ENCODE results near the gene PIGZ. TPM values are rescaled to one million over a fixed set of nuclear protein-coding genes. Genes with fewer than 3 reads are reported as not detected.

Gene PIGZ
- total and polyA plus RNA-seq, 4 donors: 0.99 to 2.4 (median 1.6) TPM

GRCh38 chr3:196916221-196916620 lies 52.4 kb downstream of the PIGZ start:
- 97% methylated on average over 1 of the region's 1 CpG for WGBS
- DNase-seq (ENCODE audit: low spot score): no peak
- TF ChIP-seq HNF4A (conservative IDR thresholded peaks at IDR 0.05) (no peak), TAF1 (conservative IDR thresholded peaks at IDR 0.05) (no peak), ZBTB33 (IDR thresholded peaks at IDR 0.05) (no peak), EGR1 (IDR thresholded peaks at IDR 0.05; ENCODE audit: low read depth in 2 of 2) (no peak), NR2F2 (IDR thresholded peaks at IDR 0.05) (no peak), HNF4G (IDR thresholded peaks at IDR 0.05) (no peak), RAD21 (IDR thresholded peaks at IDR 0.05) (no peak), JUND (IDR thresholded peaks at IDR 0.05) (no peak), FOXA2 (IDR thresholded peaks at IDR 0.05) (no peak), FOXA1 (IDR thresholded peaks at IDR 0.05) (no peak), REST (IDR thresholded peaks at IDR 0.05) (no peak)
- Histone ChIP-seq H3K9ac (ENCODE audit: low read depth in 1 of 2, low read length in 2 of 2) (no peak overlapping the region), H3K27ac (ENCODE audit: low read depth in 1 of 2, low read length in 2 of 2) (no peak overlapping the region), H3K4me1 (ENCODE audit: control insufficient read depth in 4 of 4, insufficient read depth in 4 of 4, low read length in 3 of 4) (peaks cover 2 to 6% (median 3%) of the 10 kb centered on the region in 4 donors), H3K36me3 (ENCODE audit: control insufficient read depth in 4 of 4, insufficient read depth in 3 of 4, low read depth in 1 of 4, low read length in 3 of 4) (peaks cover 4 to 12% (median 7%) of the 10 kb centered on the region in 4 donors), H3K9me3 (ENCODE audit: control insufficient read depth in 4 of 4, low read length in 3 of 4) (no peaks in the 10 kb centered on the region), H3K27me3 (ENCODE audit: control insufficient read depth in 4 of 4, insufficient read depth in 4 of 4, low read length in 3 of 4) (no peaks in the 10 kb centered on the region), H3K4me3 (ENCODE audit: low read depth in 1 of 3, low read length in 3 of 3) (no peak overlapping the region)

DNA sequence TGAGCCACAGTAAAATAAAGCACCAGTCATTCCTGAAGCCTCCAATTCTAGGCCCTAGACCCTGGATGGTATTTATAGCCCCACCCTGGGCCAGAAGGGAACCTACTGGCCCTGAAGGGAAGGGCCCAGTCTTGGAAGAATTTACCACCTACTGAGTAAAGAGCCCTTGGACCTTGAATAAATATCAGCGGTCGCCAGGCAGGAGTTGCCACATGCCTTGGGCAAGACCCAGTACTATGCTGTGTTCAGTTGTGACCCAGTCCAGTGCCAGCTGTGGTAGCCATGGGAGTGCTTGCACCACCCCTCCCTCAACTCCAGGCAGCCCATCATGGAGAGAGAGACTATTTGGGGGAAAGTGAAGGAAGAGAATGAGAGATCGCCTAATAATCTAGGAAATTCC lies 53.3 kb downstream of the PIGZ start:
- peaks cover 0 to 4% (median 1%) of the 10 kb centered on the region in 4 donors for H3K4me1 ChIP-seq (ENCODE audit: control insufficient read depth in 4 of 4, insufficient read depth in 4 of 4, low read length in 3 of 4)
- 97% methylated on average over 3 of the region's 3 CpGs for WGBS
- no peak for TF ChIP-seq EGR1 (IDR thresholded peaks at IDR 0.05; ENCODE audit: low read depth in 2 of 2)
- no peak for TF ChIP-seq FOXA2 (IDR thresholded peaks at IDR 0.05)
- TF ChIP-seq HNF4A (conservative IDR thresholded peaks at IDR 0.05): no peak
- TF ChIP-seq JUND (IDR thresholded peaks at IDR 0.05): no peak
- TF ChIP-seq CTCF (IDR thresholded peaks at IDR 0.05; ENCODE audit: low read depth, low read length, missing input control): no peak
- no peak for TF ChIP-seq REST (IDR thresholded peaks at IDR 0.05)
- TF ChIP-seq TAF1 (conservative IDR thresholded peaks at IDR 0.05): no peak
- TF ChIP-seq ZBTB33 (IDR thresholded peaks at IDR 0.05): no peak
- no peak for TF ChIP-seq HNF4G (IDR thresholded peaks at IDR 0.05)
- TF ChIP-seq SP1 (IDR thresholded peaks at IDR 0.05): no peak
- TF ChIP-seq, protein P1, sequence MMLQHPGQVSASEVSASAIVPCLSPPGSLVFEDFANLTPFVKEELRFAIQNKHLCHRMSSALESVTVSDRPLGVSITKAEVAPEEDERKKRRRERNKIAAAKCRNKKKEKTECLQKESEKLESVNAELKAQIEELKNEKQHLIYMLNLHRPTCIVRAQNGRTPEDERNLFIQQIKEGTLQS (IDR thresholded peaks at IDR 0.05): no peak
- TF ChIP-seq NR2F2 (IDR thresholded peaks at IDR 0.05): no peak
- no peak for TF ChIP-seq RAD21 (IDR thresholded peaks at IDR 0.05)
- TF ChIP-seq FOXA1 (IDR thresholded peaks at IDR 0.05): no peak
- no peak for TF ChIP-seq GABPA (IDR thresholded peaks at IDR 0.05 in 1 of 2, conservative IDR thresholded peaks at IDR 0.05 in 1 of 2)
- no peak for TF ChIP-seq RXRA (IDR thresholded peaks at IDR 0.05)
- no peak for TF ChIP-seq YY1 (IDR thresholded peaks at IDR 0.05)
- TF ChIP-seq MAX (IDR thresholded peaks at IDR 0.05): no peak
- DNase-seq (ENCODE audit: low spot score): no peak
- H3K36me3 ChIP-seq (ENCODE audit: control insufficient read depth in 4 of 4, insufficient read depth in 3 of 4, low read depth in 1 of 4, low read length in 3 of 4): peaks cover 4 to 12% (median 7%) of the 10 kb centered on the region in 4 donors
- H3K27ac ChIP-seq (ENCODE audit: low read depth in 1 of 2, low read length in 2 of 2): no peak overlapping the region
- no peaks in the 10 kb centered on the region for H3K27me3 ChIP-seq (ENCODE audit: control insufficient read depth in 4 of 4, insufficient read depth in 4 of 4, low read length in 3 of 4)
- no peak overlapping the region for H3K9ac ChIP-seq (ENCODE audit: low read depth in 1 of 2, low read length in 2 of 2)
- no peak overlapping the region for H3K4me3 ChIP-seq (ENCODE audit: low read depth in 1 of 3, low read length in 3 of 3)
- no peaks in the 10 kb centered on the region for H3K9me3 ChIP-seq (ENCODE audit: control insufficient read depth in 4 of 4, low read length in 3 of 4)
